GM19397 (cell line): ENCODE measurements around the gene EIF4EBP2.

Experiments used
- ATAC-seq: cut with Tn5 transposase; IDR thresholded peaks from one replicate; pipeline ENCODE4 v1.9.1; 2021; ENCODE audit warnings: mild to moderate bottlenecking, moderate library complexity; ENCODE audit not compliant: unreplicated experiment

EIF4EBP2 gene

DNA sequence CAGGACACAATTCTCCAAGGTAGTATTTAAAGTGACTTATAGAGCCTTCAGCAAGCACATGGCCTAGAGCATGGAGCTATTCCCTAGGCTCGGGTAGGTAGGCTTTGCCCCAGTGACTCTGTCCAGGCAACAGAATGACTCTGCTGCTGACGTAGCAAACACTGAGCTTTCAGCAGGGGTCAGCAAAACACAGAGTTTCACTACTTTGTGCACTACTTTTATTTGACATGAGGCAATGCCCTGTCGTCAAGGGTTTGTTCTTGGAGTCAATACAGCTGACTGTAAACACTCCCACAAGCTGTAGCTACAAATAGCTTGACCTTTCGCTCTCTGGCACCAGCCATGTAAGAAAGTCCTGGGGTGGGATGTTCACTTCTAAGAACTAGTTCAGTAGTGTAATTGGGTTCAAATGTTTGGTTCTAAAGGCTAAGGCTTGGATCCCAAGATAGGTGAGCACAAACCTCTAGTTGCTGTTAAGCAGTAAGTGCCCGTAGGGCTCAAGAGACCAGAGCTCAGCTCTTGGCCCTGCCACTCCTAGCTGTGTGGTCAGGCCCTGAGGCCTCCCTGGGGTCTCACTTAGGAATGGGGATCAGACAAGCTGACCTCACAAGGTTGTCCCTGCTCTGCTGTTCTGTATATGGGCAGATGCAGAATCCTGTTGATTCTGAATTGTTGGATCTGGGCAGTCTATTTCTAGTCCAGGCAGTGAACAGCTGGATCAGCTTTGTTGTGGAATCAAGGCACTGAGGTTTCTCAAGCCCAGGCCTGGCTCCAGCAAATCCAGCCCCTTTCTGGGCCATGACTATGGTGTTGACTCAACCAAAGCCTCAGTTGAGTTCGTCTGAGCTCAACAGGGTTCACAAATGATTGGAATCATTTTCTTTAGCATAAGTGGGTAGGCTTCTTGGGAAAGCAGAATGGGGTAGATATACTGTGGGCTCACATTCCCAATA is 26.8 kb downstream of the EIF4EBP2 start:
- ATAC-seq = no peak

- no peak for ATAC-seq
Observed at GRCh38 chr10:70432101-70432500, 28.2 kb downstream of the EIF4EBP2 start.

GRCh38 chr10:70432561-70433263 is 28.8 kb downstream of the EIF4EBP2 start:
- ATAC-seq = no peak

- no peak for ATAC-seq
Observed at GRCh38 chr10:70433581-70434280, 29.8 kb downstream of the EIF4EBP2 start.

DNA sequence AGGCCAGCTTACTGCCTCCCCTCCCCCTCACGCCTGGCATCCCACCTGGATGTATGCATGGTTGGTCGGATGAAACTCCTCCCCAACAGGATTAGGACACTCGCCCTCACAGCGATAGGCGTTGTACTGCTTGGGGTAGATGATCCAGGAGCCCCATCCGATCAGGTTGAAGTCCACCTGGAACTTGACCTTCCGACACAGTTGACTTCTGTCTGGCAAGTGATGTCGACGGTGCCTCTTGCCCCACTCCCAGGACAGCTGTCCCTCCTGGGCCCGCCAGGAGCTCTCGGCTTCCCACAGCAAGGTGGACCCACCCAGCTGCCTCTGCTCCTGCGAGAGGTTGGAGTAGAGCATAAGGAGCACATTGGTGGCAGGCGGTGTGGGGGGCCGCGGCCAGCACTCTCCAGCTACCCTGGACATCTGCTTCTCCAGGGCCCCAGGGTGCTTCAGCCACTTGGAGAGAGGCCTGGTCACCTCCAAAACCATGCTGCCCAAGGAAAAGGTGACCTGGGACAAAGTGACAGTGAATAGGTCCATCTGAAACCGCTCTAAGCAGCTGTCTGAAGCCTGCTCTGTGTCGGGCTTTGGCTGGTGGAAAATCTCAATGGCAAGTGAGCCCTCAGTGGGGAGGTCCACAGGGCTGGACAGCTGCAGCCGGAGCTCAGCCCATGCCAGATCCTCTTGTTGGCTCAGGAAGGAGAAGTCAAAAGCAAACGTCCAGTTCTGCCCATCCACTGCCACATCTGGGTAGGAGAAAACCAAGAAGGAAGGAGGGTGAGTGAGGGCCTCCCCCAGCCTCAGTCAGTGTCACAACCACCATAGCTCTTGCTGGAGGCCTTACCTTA is 31.5 kb downstream of the EIF4EBP2 start:
- ATAC-seq = no peak

DNA sequence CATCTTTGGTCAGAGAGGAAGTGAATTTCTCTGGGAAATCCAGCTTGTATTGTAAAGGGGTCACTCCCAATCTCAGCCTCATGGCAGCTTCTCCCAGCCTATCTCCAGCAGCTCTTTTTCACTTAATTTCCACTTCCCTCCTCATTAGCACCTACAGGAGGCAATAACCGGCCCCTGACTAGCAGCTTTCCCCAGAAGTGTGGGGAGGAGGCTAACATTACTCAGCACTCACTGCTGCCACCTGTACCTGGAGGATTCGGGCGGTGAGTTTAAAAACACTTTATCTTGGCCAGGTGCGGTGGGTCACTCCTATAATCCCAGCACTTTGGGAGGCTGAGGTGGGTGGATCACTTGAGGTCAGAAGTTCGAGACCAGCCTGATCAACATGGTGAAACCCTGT is 33.8 kb downstream of the EIF4EBP2 start:
- no peak for ATAC-seq

DNA sequence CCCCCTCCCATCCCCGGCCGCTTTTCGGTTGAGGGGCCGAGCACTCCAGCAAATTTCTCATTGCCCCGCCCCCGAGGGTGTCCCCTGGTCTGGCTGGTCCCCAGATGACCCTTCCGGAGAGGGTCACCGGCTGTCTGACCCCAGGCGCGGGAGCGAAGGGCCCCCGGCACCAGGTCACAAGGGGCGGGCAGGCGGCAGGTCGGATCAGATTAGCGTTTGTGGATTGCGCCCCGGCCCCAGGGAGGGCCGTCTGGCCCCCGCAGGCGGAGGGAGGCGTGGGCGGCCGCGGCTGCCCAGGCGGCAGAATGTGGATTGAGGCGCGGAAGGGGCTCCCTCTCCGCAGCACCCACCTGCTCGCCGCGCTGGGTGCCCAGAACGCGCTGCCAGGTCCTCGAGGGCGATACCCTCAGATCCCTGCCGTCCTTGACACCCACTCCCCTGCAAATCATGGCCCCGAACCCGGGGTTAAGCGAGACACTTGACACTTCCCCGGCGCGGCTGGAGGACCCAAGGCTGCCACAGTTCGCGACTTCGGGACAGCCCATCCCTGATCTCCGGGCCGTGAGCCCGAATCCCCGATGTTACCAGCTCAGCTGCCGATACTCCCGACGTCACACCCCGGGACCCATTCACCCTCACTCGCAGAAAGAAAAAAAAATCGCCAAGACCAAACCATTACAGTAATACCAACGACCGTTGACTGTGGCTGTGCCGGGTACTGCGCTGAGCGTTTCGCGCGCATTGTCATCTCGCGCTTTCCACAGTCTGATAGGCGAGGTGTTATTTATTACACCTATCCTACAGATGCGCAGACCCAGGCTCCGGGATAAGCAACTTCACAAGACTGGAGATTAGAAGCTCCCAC is 36.6 kb downstream of the EIF4EBP2 start:
- no peak for ATAC-seq

GRCh38 chr10:70441161-70441894 is 37.4 kb downstream of the EIF4EBP2 start, which contains the start of gene NODAL:
NODAL (minus strand) TSS chr10:70441681; CDS start chr10:70441667, 14 bp downstream.
- no peak for ATAC-seq

GRCh38 chr10:70441895-70442309 is 38.0 kb downstream of the EIF4EBP2 start:
- ATAC-seq = no peak

- no peak for ATAC-seq
Observed at GRCh38 chr10:70442332-70442988, 38.5 kb downstream of the EIF4EBP2 start.

GRCh38 chr10:70444744-70445143 is 40.8 kb downstream of the EIF4EBP2 start:
- ATAC-seq = no peak

- ATAC-seq = no peak
Observed at GRCh38 chr10:70445718-70446657, 42.0 kb downstream of the EIF4EBP2 start.

GRCh38 chr10:70448236-70448635 is 44.3 kb downstream of the EIF4EBP2 start:
- no peak for ATAC-seq

DNA sequence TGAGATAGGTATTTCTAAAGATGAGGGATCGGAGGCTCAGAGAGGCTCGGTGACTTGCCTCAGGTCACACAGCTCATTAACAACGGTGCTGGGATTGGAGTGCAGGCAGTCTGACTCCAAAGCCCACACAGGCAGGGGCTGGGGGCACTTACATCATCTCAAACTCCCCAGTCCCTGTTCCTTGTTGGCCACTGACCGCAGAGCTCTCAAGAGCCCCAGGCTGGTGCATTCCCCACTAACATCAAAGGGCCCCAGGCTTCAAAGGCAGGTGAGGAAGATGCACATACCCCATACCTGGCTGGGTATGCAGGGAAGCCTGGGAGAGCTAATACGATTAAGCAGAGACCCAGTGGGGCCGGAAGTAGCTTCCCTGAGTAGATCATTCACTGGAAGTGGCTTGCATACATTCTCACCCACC is 51.3 kb downstream of the EIF4EBP2 start:
- no peak for ATAC-seq

DNA sequence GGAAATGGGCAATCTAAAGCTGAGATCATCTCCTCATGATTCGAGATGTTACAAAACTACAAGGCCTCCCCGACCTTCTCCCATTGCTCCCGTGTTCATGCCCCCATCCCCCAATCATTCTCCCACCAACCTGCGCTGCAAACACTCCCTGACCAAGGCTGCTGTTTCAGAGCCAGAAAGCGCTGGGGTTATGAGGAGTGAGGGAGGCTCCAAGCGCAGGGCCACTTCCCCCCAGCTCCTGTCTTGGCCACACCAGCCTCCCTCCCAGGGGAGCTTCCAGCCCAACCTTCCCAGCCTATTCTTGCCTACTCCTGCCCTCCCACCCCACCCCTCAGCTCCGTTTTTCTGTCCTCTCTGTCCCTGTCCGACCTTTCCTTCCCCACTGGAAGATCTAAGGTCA is 52.2 kb downstream of the EIF4EBP2 start:
- no peak for ATAC-seq

GRCh38 chr10:70457759-70458305 is 53.9 kb downstream of the EIF4EBP2 start:
- ATAC-seq = no peak
